Stomach (tissue), 4 donors: Measurements from ENCODE around the gene SMARCA4.

ENCODE experiments used
- EP300 ChIP-seq: sonication (generic); formaldehyde crosslinking; IDR thresholded peaks from one replicate; pipeline ENCODE4 v1.6.1; 2017; ENCODE audit warnings: antibody characterized with exemption
- POLR2AphosphoS5 ChIP-seq, 3 donors: sonication (generic); formaldehyde crosslinking; IDR thresholded peaks; one replicate each; pipeline ENCODE4 v1.6.1; 2016; ENCODE audit warnings: antibody characterized with exemption in 3 of 3

DNA sequence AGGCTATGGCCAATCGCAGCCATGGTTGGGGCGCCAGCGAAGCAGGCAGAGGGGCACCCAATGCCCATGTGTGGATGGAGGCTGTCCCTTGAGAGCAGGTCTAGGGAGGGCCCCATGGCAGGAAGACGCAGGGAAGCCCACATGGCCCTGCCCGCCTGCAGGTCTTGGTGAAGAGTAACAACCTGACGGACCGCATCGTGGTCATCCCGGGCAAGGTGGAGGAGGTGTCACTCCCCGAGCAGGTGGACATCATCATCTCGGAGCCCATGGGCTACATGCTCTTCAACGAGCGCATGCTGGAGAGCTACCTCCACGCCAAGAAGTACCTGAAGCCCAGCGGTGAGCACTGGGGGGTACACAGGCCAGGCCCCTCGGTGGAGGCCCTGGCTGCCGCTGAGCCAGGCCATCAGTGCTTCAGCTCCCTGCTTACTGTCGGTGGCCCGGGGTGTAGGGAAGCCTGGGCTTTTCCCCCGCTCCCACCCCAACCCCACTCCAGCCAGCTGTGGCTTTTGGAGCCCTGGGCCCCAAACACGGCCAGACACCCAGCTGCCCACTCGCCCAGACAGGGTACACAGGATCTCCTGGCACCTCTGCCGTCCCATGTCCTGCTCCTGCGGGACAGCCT, 47.0 kb upstream of the SMARCA4 start:
- TF ChIP-seq EP300 (no peak), POLR2AphosphoS5 (IDR thresholded peaks at IDR 0.05) (no peak)
